Measurements from ENCODE around the gene PRAME. TPM values are rescaled to one million over a fixed set of nuclear protein-coding genes. Genes with fewer than 3 reads are reported as not detected.

The PRAME gene
- total RNA-seq, 4 donors from 2014 or later, result not detected

DNA sequence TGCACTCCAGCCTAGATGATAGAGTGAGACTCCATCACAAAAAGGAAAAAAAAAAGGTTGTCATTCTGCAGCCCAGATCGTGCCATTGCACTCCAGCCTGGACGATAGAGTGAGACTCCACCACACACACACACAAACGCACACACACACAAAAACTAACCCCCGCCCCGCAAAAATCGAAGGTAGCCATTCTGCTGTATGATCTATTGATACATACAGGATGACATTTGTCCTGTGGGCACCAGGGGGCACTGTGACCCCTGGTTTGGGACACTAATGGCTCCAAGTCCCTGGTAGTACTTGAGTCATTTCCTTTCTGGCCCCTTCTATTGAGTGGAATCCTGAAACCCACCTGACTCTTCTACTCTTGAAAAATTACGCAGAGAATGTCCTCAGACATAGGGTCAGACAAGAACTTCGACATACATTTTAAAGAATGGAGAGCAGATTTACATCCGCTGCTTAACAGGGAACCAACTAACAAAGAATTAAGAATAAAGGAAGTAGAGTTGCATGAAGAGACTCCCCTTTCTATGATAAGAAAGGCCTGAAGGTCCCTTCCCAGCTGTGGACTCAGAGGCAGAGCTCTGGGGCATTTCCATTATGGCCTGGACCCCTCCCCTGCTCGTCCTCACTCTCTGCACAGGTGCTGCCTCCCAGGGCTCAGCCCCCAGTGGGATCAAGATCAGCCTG lies 35.0 kb upstream of the PRAME start:
- Histone ChIP-seq H3K36me3 (no peaks in the 10 kb centered on the region), H3K9me3 (no peaks in the 10 kb centered on the region), H3K4me3 (no peak overlapping the region), H3K27me3 (peaks cover 28% of the 10 kb centered on the region), H3K4me1 (no peaks in the 10 kb centered on the region), H3K27ac (no peak overlapping the region)
- TF ChIP-seq EP300 (IDR thresholded peaks at IDR 0.05) (no peak), POLR2A (IDR thresholded peaks at IDR 0.05) (no peak), POLR2AphosphoS5 (IDR thresholded peaks at IDR 0.05) (no peak)
- TF ChIP-seq, protein P1, sequence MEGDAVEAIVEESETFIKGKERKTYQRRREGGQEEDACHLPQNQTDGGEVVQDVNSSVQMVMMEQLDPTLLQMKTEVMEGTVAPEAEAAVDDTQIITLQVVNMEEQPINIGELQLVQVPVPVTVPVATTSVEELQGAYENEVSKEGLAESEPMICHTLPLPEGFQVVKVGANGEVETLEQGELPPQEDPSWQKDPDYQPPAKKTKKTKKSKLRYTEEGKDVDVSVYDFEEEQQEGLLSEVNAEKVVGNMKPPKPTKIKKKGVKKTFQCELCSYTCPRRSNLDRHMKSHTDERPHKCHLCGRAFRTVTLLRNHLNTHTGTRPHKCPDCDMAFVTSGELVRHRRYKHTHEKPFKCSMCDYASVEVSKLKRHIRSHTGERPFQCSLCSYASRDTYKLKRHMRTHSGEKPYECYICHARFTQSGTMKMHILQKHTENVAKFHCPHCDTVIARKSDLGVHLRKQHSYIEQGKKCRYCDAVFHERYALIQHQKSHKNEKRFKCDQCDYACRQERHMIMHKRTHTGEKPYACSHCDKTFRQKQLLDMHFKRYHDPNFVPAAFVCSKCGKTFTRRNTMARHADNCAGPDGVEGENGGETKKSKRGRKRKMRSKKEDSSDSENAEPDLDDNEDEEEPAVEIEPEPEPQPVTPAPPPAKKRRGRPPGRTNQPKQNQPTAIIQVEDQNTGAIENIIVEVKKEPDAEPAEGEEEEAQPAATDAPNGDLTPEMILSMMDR (IDR thresholded peaks at IDR 0.05), result peak in 2 of 4 experiments; percentile 32 to 52
- no peak for ATAC-seq
- WGBS, 2 donors (ENCODE audit: low coverage in 1 of 2), result 58 to 59% methylated on average over 6 to 7 of the region's 10 CpGs

DNA sequence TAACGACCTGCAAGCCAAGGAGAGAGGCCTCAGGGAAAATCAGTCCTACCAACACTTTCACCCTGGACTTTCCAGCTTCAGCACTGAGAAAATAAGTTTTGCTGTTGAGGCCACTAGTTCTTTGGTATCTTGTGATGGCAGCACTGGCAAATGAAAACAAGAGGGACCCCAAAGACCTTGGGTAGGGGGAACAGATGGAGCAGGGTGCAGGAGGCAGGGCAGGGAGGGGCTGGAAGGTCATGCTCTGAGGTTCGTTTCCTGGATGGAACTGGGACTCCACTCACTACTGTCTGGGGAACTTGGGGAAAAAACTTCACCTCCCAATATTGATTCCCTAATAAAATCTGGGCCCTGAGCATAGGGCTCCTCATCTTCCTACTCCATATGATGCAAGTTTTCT lies 34.2 kb upstream of the PRAME start:
- Histone ChIP-seq H3K4me1 (no peaks in the 10 kb centered on the region), H3K36me3 (no peaks in the 10 kb centered on the region), H3K4me3 (no peak overlapping the region), H3K27ac (no peak overlapping the region), H3K27me3 (peaks cover 26% of the 10 kb centered on the region), H3K9me3 (no peaks in the 10 kb centered on the region)
- TF ChIP-seq POLR2A (IDR thresholded peaks at IDR 0.05), result no peak
- no peak for TF ChIP-seq EP300 (IDR thresholded peaks at IDR 0.05)
- TF ChIP-seq POLR2AphosphoS5 (IDR thresholded peaks at IDR 0.05), result no peak
- ATAC-seq, result no peak
- WGBS, 2 donors (ENCODE audit: low coverage in 1 of 2), result 50 to 51% methylated on average over 2 of the region's 2 CpGs

DNA sequence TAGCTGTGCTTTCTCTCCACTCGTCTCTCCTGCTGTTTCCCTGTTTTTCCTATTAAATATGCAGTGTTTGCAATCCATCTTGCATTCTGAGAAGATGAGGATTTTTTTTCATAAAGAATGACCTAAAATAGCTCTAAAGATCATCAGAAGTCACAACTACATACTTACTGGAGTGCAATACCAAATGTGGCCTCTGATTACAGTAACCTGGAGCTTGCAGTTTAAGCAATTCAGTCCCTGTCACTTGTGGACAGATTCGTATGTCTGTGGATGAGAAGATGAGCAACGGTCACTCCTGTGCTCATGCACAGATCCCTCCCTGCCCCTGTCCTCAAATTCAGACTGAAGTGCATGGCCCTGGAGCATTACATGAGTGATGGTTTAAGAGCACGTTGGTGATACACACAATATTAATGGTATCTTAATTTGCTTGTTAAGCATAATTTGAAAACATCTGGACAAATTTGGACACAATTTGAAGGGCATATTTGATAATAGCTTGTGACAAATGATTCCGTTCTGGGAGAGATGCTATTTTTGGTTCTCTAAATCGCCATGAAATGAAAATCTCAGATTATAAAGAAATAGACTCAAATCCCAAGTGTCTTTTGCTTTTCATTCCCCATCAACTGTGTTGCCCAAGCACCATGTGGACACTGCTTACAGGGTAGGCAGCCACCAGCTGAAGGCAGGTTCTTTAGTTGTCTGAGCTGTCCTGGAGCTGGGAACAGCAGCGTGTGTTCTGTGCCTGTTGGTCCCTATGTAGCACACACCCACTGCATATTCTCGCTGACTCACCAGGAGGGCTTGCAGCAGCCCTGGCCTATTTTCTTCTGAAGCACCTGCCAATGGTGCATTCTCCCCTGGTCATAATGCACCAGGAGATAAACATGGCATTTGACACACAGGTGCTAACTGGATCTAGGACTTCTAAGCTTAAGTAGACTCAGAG lies 32.6 kb upstream of the PRAME start:
- no peak for ATAC-seq
- no peaks in the 10 kb centered on the region for H3K36me3 ChIP-seq
- no peak overlapping the region for H3K4me3 ChIP-seq
- H3K27ac ChIP-seq, result no peak overlapping the region
- TF ChIP-seq POLR2A (IDR thresholded peaks at IDR 0.05), result no peak
- TF ChIP-seq, protein P1 (IDR thresholded peaks at IDR 0.05), result peak in 1 of 4 experiments; percentile 8
- no peaks in the 10 kb centered on the region for H3K4me1 ChIP-seq
- WGBS, 2 donors (ENCODE audit: low coverage in 1 of 2), result 33 to 62% methylated on average over 7 to 8 of the region's 8 CpGs
- no peaks in the 10 kb centered on the region for H3K9me3 ChIP-seq
- peaks cover 40% of the 10 kb centered on the region for H3K27me3 ChIP-seq

DNA sequence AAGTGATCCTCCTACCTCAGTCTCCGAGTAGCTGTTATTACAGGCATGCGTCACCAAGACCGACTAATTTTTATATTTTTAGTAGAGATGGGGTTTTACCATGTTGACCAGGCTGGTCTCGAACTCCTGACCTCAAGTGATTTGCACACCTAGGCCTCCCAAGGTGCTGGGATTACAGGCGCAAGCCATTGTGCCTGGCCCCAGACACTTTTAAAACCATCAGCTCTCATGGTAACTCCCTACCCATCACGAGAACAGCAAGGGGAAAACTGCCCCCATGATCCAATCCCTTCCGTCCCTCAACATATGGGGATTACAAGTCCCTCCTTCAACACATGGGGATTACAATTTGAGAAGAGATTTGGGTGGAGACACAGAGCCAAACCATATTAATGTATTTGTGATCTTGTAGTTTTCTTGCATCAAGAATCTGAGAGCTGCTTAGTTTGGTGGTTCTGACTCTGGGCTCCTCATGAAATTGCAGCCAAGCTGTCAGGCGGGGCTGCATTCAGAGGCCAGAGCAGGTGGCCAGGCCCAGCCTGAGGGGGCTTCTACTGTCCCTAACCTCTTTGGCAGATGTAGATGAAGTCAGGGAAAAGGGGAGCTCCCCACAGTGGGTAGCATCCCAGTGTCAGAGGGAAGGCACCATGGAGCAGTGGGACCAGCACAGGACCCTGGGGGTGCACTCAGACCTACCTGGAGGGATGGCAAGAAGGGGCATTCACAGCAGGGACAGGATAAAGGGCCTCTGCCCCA lies 31.2 kb upstream of the PRAME start:
- Histone ChIP-seq H3K27ac (no peak overlapping the region), H3K9me3 (no peaks in the 10 kb centered on the region), H3K4me1 (no peaks in the 10 kb centered on the region), H3K36me3 (no peaks in the 10 kb centered on the region), H3K27me3 (peaks cover 48% of the 10 kb centered on the region), H3K4me3 (no peak overlapping the region)
- WGBS, 2 donors (ENCODE audit: low coverage in 1 of 2), result 96 to 100% methylated on average over 4 to 5 of the region's 8 CpGs
- ATAC-seq, result no peak
- TF ChIP-seq EP300 (IDR thresholded peaks at IDR 0.05), result no peak
- TF ChIP-seq, protein P1 (IDR thresholded peaks at IDR 0.05), result no peak
- TF ChIP-seq POLR2A (IDR thresholded peaks at IDR 0.05), result no peak
- no peak for TF ChIP-seq POLR2AphosphoS5 (IDR thresholded peaks at IDR 0.05)

All from gastroesophageal sphincter (tissue), 4 donors.